GM12878 (cell line): ENCODE measurements around the gene SLC16A9. TPM values are rescaled to one million over a fixed set of nuclear protein-coding genes. Genes with fewer than 3 reads are reported as not detected.

Experiments used
- ATAC-seq: fragments of 200-7000 bp; cut with Tn5 transposase; 3 replicates; pipeline ENCODE4 v1.9.1; 2020; ENCODE audit warnings: mild to moderate bottlenecking, moderate library complexity
- BruUV-seq: library from RNA; stranded (reverse); fragments of 400-500 nt; replicated peaks from 2 replicates; lab custom pipeline; 2021; lab: Mats Ljungman, UMichigan
- CTCF ChIA-PET: fragments of 300-600 bp; sonication (Branson Sonifier 250); formaldehyde crosslinking; extraction: SDS; loops from one replicate; lab custom pipeline; 2021; ENCODE audit warnings: inconsistent platforms; lab: Yijun Ruan, JAX
- POLR2A ChIA-PET: fragments of 350-600 bp; formaldehyde crosslinking; extraction: SDS; loops from one replicate; lab custom pipeline; 2021; ENCODE audit warnings: inconsistent platforms; lab: Charles Lee
- RAD21 ChIA-PET: fragments of 300-600 bp; sonication (Branson Sonifier 250); formaldehyde crosslinking; loops from one replicate; lab custom pipeline; 2023; ENCODE audit warnings: antibody characterized with exemption; ENCODE audit not compliant: unreplicated experiment; lab: Charles Lee
- SMC1A ChIA-PET: fragments of 300-600 bp; sonication (Branson Sonifier 250); formaldehyde crosslinking; loops from one replicate; lab custom pipeline; 2023; ENCODE audit not compliant: unreplicated experiment, uncharacterized antibody; lab: Charles Lee
- DNase-seq: peaks from one replicate; pipeline ENCODE4 v3.0.0-alpha.2; 2011; ENCODE audit warnings: low read depth, low spot score
- FAIRE-seq: peaks from 3 replicates; lab custom pipeline; 2011; peaks lifted over from hg19 to GRCh38; lab: Jason Lieb, UNC
- H2AFZ ChIP-seq: 2 replicates; pipeline ENCODE4 v1.6.0; 2011; ENCODE audit warnings: low read depth, low read length, control low read depth; ENCODE audit not compliant: control insufficient read depth
- H3K27ac ChIP-seq: 2 replicates; pipeline ENCODE4 v1.5.1; 2011; ENCODE audit warnings: control low read depth; ENCODE audit not compliant: control insufficient read depth, insufficient read depth
- H3K27me3 ChIP-seq, 2 experiments: replicated peaks in 1 of 2; 2 replicates each; pipeline versions ENCODE4 v1.6.0 to v1.6.1; 2011; ENCODE audit warnings: low read length in 1 of 2; ENCODE audit not compliant: control insufficient read depth in 2 of 2, insufficient read depth in 2 of 2
- H3K36me3 ChIP-seq, 2 experiments: 2 replicates each; pipeline ENCODE4 v1.5.1; 2011; ENCODE audit warnings: low read length in 1 of 2; ENCODE audit not compliant: control insufficient read depth in 2 of 2, insufficient read depth in 2 of 2
- H3K4me1 ChIP-seq: 2 replicates; pipeline ENCODE4 v1.6.1; 2011; ENCODE audit warnings: mild to moderate bottlenecking, low read length, moderate library complexity, mixed read lengths; ENCODE audit not compliant: control insufficient read depth, insufficient read depth
- H3K4me2 ChIP-seq: 2 replicates; pipeline ENCODE4 v1.6.0; 2011; ENCODE audit warnings: control low read depth; ENCODE audit not compliant: control insufficient read depth, insufficient read depth
- H3K4me3 ChIP-seq: fragments of 200-600 bp; sonication (generic); 2 replicates; pipeline ENCODE4 v1.5.1; 2016
- H3K79me2 ChIP-seq: 2 replicates; pipeline ENCODE4 v1.6.0; 2011; ENCODE audit warnings: low read length; ENCODE audit not compliant: control insufficient read depth, insufficient read depth
- H3K9ac ChIP-seq: 2 replicates; pipeline ENCODE4 v1.8.0; 2011; ENCODE audit warnings: low read length, control low read depth, mixed read lengths; ENCODE audit not compliant: control insufficient read depth, insufficient read depth
- H3K9me3 ChIP-seq: replicated peaks from 3 replicates; pipeline ENCODE4 v1.5.1; 2011; ENCODE audit warnings: mild to moderate bottlenecking, low read length; ENCODE audit not compliant: control insufficient read depth, insufficient read depth
- H4K20me1 ChIP-seq: 2 replicates; pipeline ENCODE4 v1.6.0; 2011; ENCODE audit not compliant: control insufficient read depth, insufficient read depth
- ATF3 ChIP-seq: IDR thresholded peaks from 2 replicates; pipeline ENCODE4 v1.6.1; 2011; ENCODE audit warnings: low read depth, mild to moderate bottlenecking, low read length, moderate library complexity, borderline replicate concordance; ENCODE audit errors: extremely low read depth
- BMI1 ChIP-seq: fragments of 450-650 bp; IDR thresholded peaks from 2 replicates; pipeline ENCODE4 v1.6.1; 2016; ENCODE audit warnings: mild to moderate bottlenecking, moderate library complexity, borderline replicate concordance
- CBX3 ChIP-seq: fragments of 200-600 bp; sonication (generic); IDR thresholded peaks from 2 replicates; pipeline ENCODE4 v1.6.1; 2016; ENCODE audit warnings: low read depth, borderline replicate concordance
- NFXL1 ChIP-seq: fragments of 450-650 bp; IDR thresholded peaks from 2 replicates; pipeline ENCODE4 v1.6.1; 2017; ENCODE audit warnings: antibody characterized with exemption, mild to moderate bottlenecking, borderline replicate concordance
- NFYA ChIP-seq: IDR thresholded peaks from 2 replicates; pipeline ENCODE4 v1.6.1; 2011; ENCODE audit warnings: low read depth, mild to moderate bottlenecking, low read length, improper control_type of control experiment, borderline replicate concordance
- PAX8 ChIP-seq: fragments of 450-650 bp; IDR thresholded peaks from 2 replicates; pipeline ENCODE4 v1.6.1; 2017; ENCODE audit warnings: mild to moderate bottlenecking, moderate library complexity
- PML ChIP-seq: IDR thresholded peaks from 2 replicates; pipeline ENCODE4 v1.6.1; 2012; ENCODE audit warnings: low read length, inconsistent platforms
- SKIL ChIP-seq: fragments of 450-650 bp; IDR thresholded peaks from 2 replicates; pipeline ENCODE4 v1.6.1; 2017; ENCODE audit warnings: mild to moderate bottlenecking, low read depth, inconsistent platforms; ENCODE audit not compliant: poor library complexity, severe bottlenecking
- SP1 ChIP-seq: IDR thresholded peaks from one replicate; pipeline ENCODE4 v1.6.1; 2011; ENCODE audit warnings: low read depth, low read length
- SPI1 ChIP-seq: IDR thresholded peaks from 2 replicates; pipeline ENCODE4 v1.6.1; 2011; ENCODE audit warnings: low read depth, mild to moderate bottlenecking, low read length, moderate library complexity, borderline replicate concordance; ENCODE audit not compliant: insufficient read depth
- SREBF1 ChIP-seq: IDR thresholded peaks from 2 replicates; pipeline ENCODE4 v1.6.1; 2012; ENCODE audit warnings: mild to moderate bottlenecking, low read length
- SREBF2 ChIP-seq: IDR thresholded peaks from 2 replicates; pipeline ENCODE4 v1.6.1; 2012; ENCODE audit warnings: mild to moderate bottlenecking, low read length
- TCF3 ChIP-seq: IDR thresholded peaks from 2 replicates; pipeline ENCODE4 v1.6.1; 2012; ENCODE audit warnings: low read depth, mild to moderate bottlenecking, low read length, borderline replicate concordance; ENCODE audit not compliant: insufficient read depth
- YBX1 ChIP-seq: fragments of 450-650 bp; IDR thresholded peaks from 2 replicates; pipeline ENCODE4 v1.6.1; 2016; ENCODE audit warnings: antibody characterized with exemption
- ZNF207 ChIP-seq: fragments of 450-650 bp; IDR thresholded peaks from 2 replicates; pipeline ENCODE4 v1.6.1; 2014; ENCODE audit warnings: antibody characterized with exemption, mild to moderate bottlenecking, borderline replicate concordance
- WGBS: methylation state at CpG from one replicate; pipeline ENCODE4 v1.1.6; 2016; ENCODE audit warnings: low lambda C conversion rate; ENCODE audit not compliant: insufficient replicate concordance, insufficient coverage; ENCODE audit errors: missing lambda C conversion rate; 5-methylcytosine and 5-hydroxymethylcytosine counted together
- in situ Hi-C: fragments of 300-500 bp; cut with MboI; formaldehyde crosslinking; loops from 9 replicates; pipeline ENCODE4 v1.14.3; 2018; ENCODE audit warnings: mixed read lengths
- intact Hi-C: fragments of 100-400 bp; cut with micrococcal nuclease; formaldehyde crosslinking; loops from one replicate; pipeline ENCODE4 v1.14.2; 2022; ENCODE audit not compliant: unreplicated experiment
- polyA plus RNA-seq, 11 experiments: library from polyadenylated mRNA; depleted of rRNA in 4 of 11; unstranded in 6 of 11; stranded (reverse) in 5 of 11; fragments of >200 nt; fragmentation: Nextera tagmentation in 4 of 11; fragmentation: Illumina TruSeq in 1 of 11; extraction: Ambion mirVana in 4 of 11; extraction: Trizol in 1 of 11; gene quantifications; 1 replicate in 1 of 11; 2 replicates in 10 of 11; pipeline versions ENCODE4 v1.2.1 to v1.2.3, GENCODE V29; 2011 to 2016; ENCODE audit warnings: inconsistent platforms in 2 of 11, missing spikeins in 2 of 11, low read depth in 1 of 11
- total RNA-seq, 4 experiments: library from RNA; depleted of rRNA in 3 of 4; stranded (reverse); fragments of >200 nt in 3 of 4; fragmentation: Illumina TruSeq in 1 of 4; extraction: Trizol in 1 of 4; gene quantifications; 2 replicates each; pipeline versions ENCODE4 v1.2.1 to v1.2.3, GENCODE V29; 2013 to 2021
- TF ChIP-seq, protein P1 (sequence below): IDR thresholded peaks from 2 replicates; pipeline ENCODE4 v1.6.1; 2011; ENCODE audit warnings: low read depth, low read length, improper control_type of control experiment, borderline replicate concordance

SLC16A9 gene
- total and polyA plus RNA-seq, 10 of the 15 experiments (the other 5 are each of a cell fraction or from before 2014, with no cell fraction given), result 0.86 to 6.2 (median 4.3) TPM

GRCh38 chr10:59621771-59622170, 87.9 kb downstream of the SLC16A9 start (continued):
- TF ChIP-seq SKIL (no peak), PML (no peak), NFYA (no peak), CBX3 (no peak), SREBF2 (no peak), SP1 (no peak)
- TF ChIP-seq, protein P1, sequence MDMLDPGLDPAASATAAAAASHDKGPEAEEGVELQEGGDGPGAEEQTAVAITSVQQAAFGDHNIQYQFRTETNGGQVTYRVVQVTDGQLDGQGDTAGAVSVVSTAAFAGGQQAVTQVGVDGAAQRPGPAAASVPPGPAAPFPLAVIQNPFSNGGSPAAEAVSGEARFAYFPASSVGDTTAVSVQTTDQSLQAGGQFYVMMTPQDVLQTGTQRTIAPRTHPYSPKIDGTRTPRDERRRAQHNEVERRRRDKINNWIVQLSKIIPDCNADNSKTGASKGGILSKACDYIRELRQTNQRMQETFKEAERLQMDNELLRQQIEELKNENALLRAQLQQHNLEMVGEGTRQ, result no peak

GRCh38 chr10:59618666-59619065, 91.0 kb downstream of the SLC16A9 start:
- ChIA-PET SMC1A (interaction anchor here (0.9 to 1.1 kb wide), 3 partner anchors 290 to 838 kb away, joined by 3 read pairs; no protein-coding TSS in a partner anchor), RAD21 (no interaction called here), POLR2A (no interaction called here), CTCF (interaction anchor here (1.1 to 8.7 kb wide), 2 partner anchors 659 to 665 kb away, joined by 3 to 81 read pairs; no protein-coding TSS in a partner anchor)
- H3K36me3 ChIP-seq, result no peaks in the 10 kb centered on the region
- no peaks in the 10 kb centered on the region for H4K20me1 ChIP-seq
- TF ChIP-seq TCF3 (no peak), YBX1 (no peak), PAX8 (no peak), ZNF207 (no peak), ATF3 (no peak), SREBF1 (no peak), BMI1 (no peak), SPI1 (no peak), NFXL1 (no peak)
- no TSS peak for BruUV-seq
- H3K4me3 ChIP-seq, result no peak overlapping the region
- 10% methylated on average over 4 of the region's 4 CpGs for whole genome bisulfite sequencing
- H3K9ac ChIP-seq, result no peak overlapping the region
- H2AFZ ChIP-seq, result no peak overlapping the region
- H3K4me1 ChIP-seq, result no peaks in the 10 kb centered on the region
- in situ Hi-C loops (loop anchor here (5.0 kb wide), 1 partner anchor 836 kb away; no protein-coding TSS in a partner anchor), intact Hi-C loops (no loop called here)
- H3K4me2 ChIP-seq, result no peak overlapping the region
- H3K79me2 ChIP-seq, result no peaks in the 10 kb centered on the region
- DNase-seq (no peak), ATAC-seq (no peak), FAIRE-seq (no peak)
- H3K27ac ChIP-seq, result no peak overlapping the region
- no peaks in the 10 kb centered on the region for H3K27me3 ChIP-seq
- no peaks in the 10 kb centered on the region for H3K9me3 ChIP-seq
